OCI-LY1 (cell line): ENCODE measurements around the gene NLRP1.

Experiments
- EZH2 ChIP-seq: fragments of 200-600 bp; sonication (generic), shearing (Covaris generic); IDR thresholded peaks from 2 replicates; pipeline ENCODE4 v1.8.0; 2017; ENCODE audit warnings: borderline replicate concordance, mixed run types, mild to moderate bottlenecking, antibody characterized with exemption, low read length, moderate library complexity, mixed read lengths
- TF ChIP-seq, protein P1 (sequence below): fragments of 200-600 bp; sonication (generic), shearing (Covaris generic); IDR thresholded peaks from 2 replicates; pipeline ENCODE4 v1.5.1; 2017; ENCODE audit warnings: mild to moderate bottlenecking, antibody characterized with exemption, low read length, moderate library complexity, mixed read lengths

DNA sequence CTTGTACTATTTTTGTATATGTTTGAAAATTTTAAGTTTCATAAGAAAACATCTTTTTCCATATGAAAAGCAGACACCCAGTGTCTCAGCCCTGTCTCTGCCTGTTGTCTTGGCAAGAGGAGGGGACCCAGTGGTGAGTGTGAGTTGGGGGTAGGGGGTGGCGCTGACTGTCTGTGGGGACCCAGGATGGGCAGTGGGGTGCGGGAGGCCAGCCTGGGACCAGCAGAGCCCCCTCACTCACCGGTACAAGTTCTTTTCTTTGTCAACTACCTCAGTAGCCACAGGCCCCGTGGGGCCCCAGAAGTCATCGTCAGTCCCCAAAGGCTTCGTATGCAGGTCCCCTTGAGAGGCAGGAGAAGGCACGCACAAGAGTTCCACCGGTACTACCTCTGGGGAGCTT, 51.7 kb downstream of the NLRP1 start:
- TF ChIP-seq, protein P1, sequence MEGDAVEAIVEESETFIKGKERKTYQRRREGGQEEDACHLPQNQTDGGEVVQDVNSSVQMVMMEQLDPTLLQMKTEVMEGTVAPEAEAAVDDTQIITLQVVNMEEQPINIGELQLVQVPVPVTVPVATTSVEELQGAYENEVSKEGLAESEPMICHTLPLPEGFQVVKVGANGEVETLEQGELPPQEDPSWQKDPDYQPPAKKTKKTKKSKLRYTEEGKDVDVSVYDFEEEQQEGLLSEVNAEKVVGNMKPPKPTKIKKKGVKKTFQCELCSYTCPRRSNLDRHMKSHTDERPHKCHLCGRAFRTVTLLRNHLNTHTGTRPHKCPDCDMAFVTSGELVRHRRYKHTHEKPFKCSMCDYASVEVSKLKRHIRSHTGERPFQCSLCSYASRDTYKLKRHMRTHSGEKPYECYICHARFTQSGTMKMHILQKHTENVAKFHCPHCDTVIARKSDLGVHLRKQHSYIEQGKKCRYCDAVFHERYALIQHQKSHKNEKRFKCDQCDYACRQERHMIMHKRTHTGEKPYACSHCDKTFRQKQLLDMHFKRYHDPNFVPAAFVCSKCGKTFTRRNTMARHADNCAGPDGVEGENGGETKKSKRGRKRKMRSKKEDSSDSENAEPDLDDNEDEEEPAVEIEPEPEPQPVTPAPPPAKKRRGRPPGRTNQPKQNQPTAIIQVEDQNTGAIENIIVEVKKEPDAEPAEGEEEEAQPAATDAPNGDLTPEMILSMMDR: no peak
- no peak for TF ChIP-seq EZH2
